Cerebellar cortex (tissue), 1 donor: ENCODE measurements around the gene TAF12.
A peak's percentile ranks its signal among the peaks of the same experiment; 100 is the strongest.
"Not testable (repeated sequence)": the region's sequence is repeated elsewhere in the genome, so short reads cannot be mapped to it uniquely, and the experiment has no call there.

ENCODE experiments used
- DNase-seq: peaks from one replicate; pipeline ENCODE4 v3.0.0-alpha.2; 2015; ENCODE audit warnings: low spot score

Gene TAF12

GRCh38 chr1:28642847-28643635 lies at the start of gene TAF12:
TSS of gene TAF12 (minus strand) at chr1:28643067. CDS start at chr1:28622081, 20,986 bp downstream.
- DNase-seq, result peak; percentile 94

- DNase-seq, result not testable (repeated sequence)
Measured at GRCh38 chr1:28691627-28692026, 48.8 kb upstream of the TAF12 start.

- DNase-seq, result no peak
Measured at GRCh38 chr1:28684937-28685336, 42.1 kb upstream of the TAF12 start.

GRCh38 chr1:28682840-28683239 lies 40.0 kb upstream of the TAF12 start:
- no peak for DNase-seq

GRCh38 chr1:28680151-28680550 lies 37.3 kb upstream of the TAF12 start:
- no peak for DNase-seq

GRCh38 chr1:28675924-28676257 lies 33.0 kb upstream of the TAF12 start:
- DNase-seq, result no peak

- not testable (repeated sequence) for DNase-seq
Measured at GRCh38 chr1:28672971-28673370, 30.1 kb upstream of the TAF12 start.

- no peak for DNase-seq
Measured at GRCh38 chr1:28671254-28671780, 28.4 kb upstream of the TAF12 start.

- peak; percentile 62 for DNase-seq
Measured at GRCh38 chr1:28668956-28669723, 26.3 kb upstream of the TAF12 start.

GRCh38 chr1:28668191-28668955 lies 25.5 kb upstream of the TAF12 start, which contains the start of gene GMEB1:
TSS of gene GMEB1 (plus strand) at chr1:28668784. CDS start at chr1:28683613, 14,829 bp downstream.
- peak; percentile 89 for DNase-seq

- no peak for DNase-seq
Measured at GRCh38 chr1:28666806-28667205, 23.9 kb upstream of the TAF12 start.

- peak; percentile 90 for DNase-seq
Measured at GRCh38 chr1:28663871-28664470, 21.1 kb upstream of the TAF12 start.

- no peak for DNase-seq
Measured at GRCh38 chr1:28656335-28656734, 13.5 kb upstream of the TAF12 start.

- not testable (repeated sequence) for DNase-seq
Measured at GRCh38 chr1:28655448-28656311, 12.8 kb upstream of the TAF12 start.

- peak; percentile 55 for DNase-seq
Measured at GRCh38 chr1:28653870-28654269, 11.0 kb upstream of the TAF12 start.

GRCh38 chr1:28653063-28653462 lies 10.2 kb upstream of the TAF12 start:
- not testable (repeated sequence) for DNase-seq

GRCh38 chr1:28648474-28649198 lies 5.8 kb upstream of the TAF12 start, which contains the start of gene RNU11:
TSS of gene RNU11 (plus strand) at chr1:28648600.
- peak; percentile 99 for DNase-seq

- DNase-seq, result no peak
Measured at GRCh38 chr1:28648008-28648473, 5.2 kb upstream of the TAF12 start.

GRCh38 chr1:28646040-28646439 lies 3.2 kb upstream of the TAF12 start:
- no peak for DNase-seq

- not testable (repeated sequence) for DNase-seq
Measured at GRCh38 chr1:28645406-28645805, 2.5 kb upstream of the TAF12 start.
